ENCODE data around the gene NHERF2. TPM values are rescaled to one million over a fixed set of nuclear protein-coding genes. Genes with fewer than 3 reads are reported as not detected.

The NHERF2 gene
- total and polyA plus RNA-seq, 2 of the 4 experiments (the other 2 are of a cell fraction) = 18.6 to 77.8 TPM

DNA sequence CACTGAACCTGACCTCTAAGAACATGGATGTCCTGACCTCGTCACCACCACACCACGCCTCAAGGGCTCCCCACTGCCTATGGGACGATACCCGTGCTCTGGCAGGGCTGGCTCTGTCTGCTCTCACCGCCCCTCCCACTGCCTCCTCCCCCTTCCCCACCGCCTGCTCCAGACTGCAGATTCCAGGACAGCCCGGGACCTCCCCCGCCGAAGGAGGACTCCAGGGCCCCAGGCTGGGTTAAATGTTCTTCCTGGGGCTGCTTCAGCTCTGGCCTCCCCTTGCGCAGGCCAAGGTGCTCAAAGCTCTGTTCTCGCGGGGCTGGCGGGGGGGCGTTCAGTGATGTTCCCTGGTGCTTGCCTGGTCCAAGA, 4.0 kb upstream of the NHERF2 start:
- Histone ChIP-seq H3K14ac (replicated peaks; ENCODE audit: low read depth, low read length) (peak overlapping the region; percentile 61; the same call in 1 of the 2 replicates), H3K18ac (ENCODE audit: low read depth, low read length) (no peak overlapping the region; the same call in 1 of the 2 replicates), H2BK20ac (ENCODE audit: low read depth, low read length) (no peak overlapping the region), H3K56ac (ENCODE audit: extremely low read depth, insufficient read depth, low read length) (no peak overlapping the region), H3K9me1 (ENCODE audit: insufficient read depth, low read length) (peaks cover 3% of the 10 kb centered on the region), H3K9ac (ENCODE audit: low read depth, low read length) (0 out of 2 replicates have a peak overlapping the region, but pooled peaks have one; percentile 45), H4K20me1 (ENCODE audit: insufficient read depth, low read length) (peaks cover 4% of the 10 kb centered on the region), H3K27me3 (ENCODE audit: control insufficient read depth, insufficient read depth, low read length) (peaks cover 18% of the 10 kb centered on the region; the same call in 1 of the 2 replicates), H3K79me1 (ENCODE audit: low read depth in 1 of 2, low read length in 2 of 2) (peaks cover 6 to 12% of the 10 kb centered on the region in 2 experiments; a peak in 3 of 4 replicates), H3K4me2 (ENCODE audit: low read depth, low read length) (peak overlapping the region; percentile 77), H2BK15ac (ENCODE audit: low read depth, low read length) (no peak overlapping the region; the same call in 2 of the 3 replicates), H2BK120ac (ENCODE audit: low read depth, low read length) (peak overlapping the region; percentile 50), H3K9me3 (ENCODE audit: control insufficient read depth, insufficient read depth, low read length) (no peaks in the 10 kb centered on the region), H3K4me3 (ENCODE audit: insufficient read depth, low read depth, low read length) (peak overlapping the region; percentile 13; the same call in 1 of the 2 replicates), H3K4me1 (ENCODE audit: control insufficient read depth, insufficient read depth, low read length) (peaks cover 9% of the 10 kb centered on the region), H4K5ac (ENCODE audit: low read depth, low read length) (peak overlapping the region; percentile 62), H2AFZ (replicated peaks; ENCODE audit: low read length, poor library complexity) (peak overlapping the region; percentile 96), H3K27ac (ENCODE audit: insufficient read depth, low read length) (peak overlapping the region; percentile 31), H4K8ac (ENCODE audit: low read depth in 2 of 2, low read length in 2 of 2) (peak overlapping the region in 1 of 2 experiments; percentile 73; a peak in 3 of 4 replicates), H3K4ac (ENCODE audit: low read depth, low read length) (peak overlapping the region; percentile 67), H2AK5ac (ENCODE audit: low read depth, low read length) (peak overlapping the region; percentile 54), H2AK9ac (replicated peaks; ENCODE audit: low read depth, low read length, poor library complexity) (peak overlapping the region; percentile 82), H3K36me3 (ENCODE audit: control insufficient read depth, insufficient read depth, low read length) (no peaks in the 10 kb centered on the region), H2BK5ac (ENCODE audit: low read depth, low read length, poor library complexity, severe bottlenecking) (peak overlapping the region; percentile 17), H3K23ac (ENCODE audit: low read depth, low read length) (no peak overlapping the region), H4K91ac (ENCODE audit: insufficient read depth, low read depth, low read length) (peak overlapping the region; percentile 19; the same call in 1 of the 2 replicates)
- no TSS peak for BruUV-seq (replicated peaks)
- ChIA-PET CTCF (interaction anchor here (0.6 to 1.4 kb wide), 6 partner anchors 14 to 182 kb away, joined by 3 to 10 read pairs (median 3); partner anchors contain the start of gene NTHL1), POLR2A (ENCODE audit: unreplicated experiment) (interaction anchor here (0.6 kb wide), 1 partner anchor 17 kb away, joined by 4 read pairs; no protein-coding TSS in a partner anchor)
- 8% methylated on average over 10 of the region's 14 CpGs; no CpG with 5 or more reads in 1 of the 2 experiments for WGBS, 2 experiments (ENCODE audit: extremely low coverage in 2 of 2, insufficient read length in 1 of 2)
- dilution Hi-C loops (cut with HindIII; ENCODE audit: low sequenced_read_pairs, unreplicated experiment) = no loop called here
- peak; percentile 44 for ATAC-seq (ENCODE audit: low read depth)
- TF ChIP-seq MXI1 (IDR thresholded peaks at IDR 0.05; ENCODE audit: borderline replicate concordance, low read depth, low read length) (no peak), SMC3 (IDR thresholded peaks at IDR 0.05; ENCODE audit: low read depth, low read length) (no peak), MAFK (IDR thresholded peaks at IDR 0.05; ENCODE audit: low read depth, low read length) (no peak), RFX5 (IDR thresholded peaks at IDR 0.05; ENCODE audit: low read depth, low read length) (no peak), MAZ (IDR thresholded peaks at IDR 0.05; ENCODE audit: borderline replicate concordance, low read depth, low read length) (no peak), RAD21 (IDR thresholded peaks at IDR 0.05; ENCODE audit: low read length) (no peak)
- TF ChIP-seq, protein P1, sequence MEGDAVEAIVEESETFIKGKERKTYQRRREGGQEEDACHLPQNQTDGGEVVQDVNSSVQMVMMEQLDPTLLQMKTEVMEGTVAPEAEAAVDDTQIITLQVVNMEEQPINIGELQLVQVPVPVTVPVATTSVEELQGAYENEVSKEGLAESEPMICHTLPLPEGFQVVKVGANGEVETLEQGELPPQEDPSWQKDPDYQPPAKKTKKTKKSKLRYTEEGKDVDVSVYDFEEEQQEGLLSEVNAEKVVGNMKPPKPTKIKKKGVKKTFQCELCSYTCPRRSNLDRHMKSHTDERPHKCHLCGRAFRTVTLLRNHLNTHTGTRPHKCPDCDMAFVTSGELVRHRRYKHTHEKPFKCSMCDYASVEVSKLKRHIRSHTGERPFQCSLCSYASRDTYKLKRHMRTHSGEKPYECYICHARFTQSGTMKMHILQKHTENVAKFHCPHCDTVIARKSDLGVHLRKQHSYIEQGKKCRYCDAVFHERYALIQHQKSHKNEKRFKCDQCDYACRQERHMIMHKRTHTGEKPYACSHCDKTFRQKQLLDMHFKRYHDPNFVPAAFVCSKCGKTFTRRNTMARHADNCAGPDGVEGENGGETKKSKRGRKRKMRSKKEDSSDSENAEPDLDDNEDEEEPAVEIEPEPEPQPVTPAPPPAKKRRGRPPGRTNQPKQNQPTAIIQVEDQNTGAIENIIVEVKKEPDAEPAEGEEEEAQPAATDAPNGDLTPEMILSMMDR (conservative IDR thresholded peaks at IDR 0.05; ENCODE audit: low read depth, low read length) = no peak
- TF ChIP-seq, protein P2, sequence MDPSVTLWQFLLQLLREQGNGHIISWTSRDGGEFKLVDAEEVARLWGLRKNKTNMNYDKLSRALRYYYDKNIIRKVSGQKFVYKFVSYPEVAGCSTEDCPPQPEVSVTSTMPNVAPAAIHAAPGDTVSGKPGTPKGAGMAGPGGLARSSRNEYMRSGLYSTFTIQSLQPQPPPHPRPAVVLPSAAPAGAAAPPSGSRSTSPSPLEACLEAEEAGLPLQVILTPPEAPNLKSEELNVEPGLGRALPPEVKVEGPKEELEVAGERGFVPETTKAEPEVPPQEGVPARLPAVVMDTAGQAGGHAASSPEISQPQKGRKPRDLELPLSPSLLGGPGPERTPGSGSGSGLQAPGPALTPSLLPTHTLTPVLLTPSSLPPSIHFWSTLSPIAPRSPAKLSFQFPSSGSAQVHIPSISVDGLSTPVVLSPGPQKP (IDR thresholded peaks at IDR 0.05; ENCODE audit: borderline replicate concordance, low read depth, low read length) = no peak
- in situ Hi-C loops (cut with MboI; ENCODE audit: low sequenced_read_pairs) = loop anchor here (5.0 kb wide), 1 partner anchor 120 kb away; no protein-coding TSS in a partner anchor
- intact Hi-C loops (cut with micrococcal nuclease) = loop anchor here (1.0 kb wide), 4 partner anchors 17 to 118 kb away; partner anchors contain the start of genes NTHL1 and TSC2
- DNase-seq = peak; percentile 26
